Tibial nerve (tissue), 4 donors: Measurements from ENCODE around the gene DYNC1I1. TPM values are rescaled to one million over a fixed set of nuclear protein-coding genes. Genes with fewer than 3 reads are reported as not detected.

ENCODE experiments used
- DNase-seq, 2 donors: peaks; one replicate each; pipeline ENCODE4 v3.0.0-alpha.2; 2019; ENCODE audit warnings: low spot score in 2 of 2
- H3K27ac ChIP-seq, 4 donors: fragments of 200-600 bp; sonication (generic) in 3 of 4; one replicate each; pipeline ENCODE4 v1.5.1; 2017 to 2019; ENCODE audit warnings: mild to moderate bottlenecking in 1 of 4
- H3K27me3 ChIP-seq, 2 donors: fragments of 200-600 bp; sonication (generic) in 1 of 2; one replicate each; pipeline versions ENCODE4 v1.5.1 to v1.6.0; 2017 to 2019
- H3K36me3 ChIP-seq, 3 donors: fragments of 200-600 bp; sonication (generic); one replicate each; pipeline ENCODE4 v1.5.1; 2018 to 2019
- H3K4me1 ChIP-seq, 4 donors: fragments of 200-600 bp; sonication (generic) in 3 of 4; one replicate each; pipeline ENCODE4 v1.5.1; 2017 to 2019
- H3K4me3 ChIP-seq, 4 donors: fragments of 200-600 bp; sonication (generic) in 3 of 4; one replicate each; pipeline ENCODE4 v1.5.1; 2017 to 2019; ENCODE audit warnings: mild to moderate bottlenecking in 1 of 4, moderate library complexity in 1 of 4
- H3K9me3 ChIP-seq, 4 donors: fragments of 200-600 bp; sonication (generic) in 3 of 4; one replicate each; pipeline ENCODE4 v1.5.1; 2017 to 2019
- CTCF ChIP-seq, 5 experiments: fragments of 200-600 bp in 3 of 5; fragments of 450-650 bp in 2 of 5; sonication (generic) in 3 of 5; IDR thresholded peaks; one replicate each; pipeline ENCODE4 v1.5.1; 2016 to 2019; ENCODE audit warnings: antibody characterized with exemption in 5 of 5, mild to moderate bottlenecking in 3 of 5, moderate library complexity in 2 of 5
- EP300 ChIP-seq, 2 donors: sonication (generic); formaldehyde crosslinking; IDR thresholded peaks; one replicate each; pipeline ENCODE4 v1.6.1; 2017; ENCODE audit warnings: antibody characterized with exemption in 2 of 2, mild to moderate bottlenecking in 1 of 2
- POLR2A ChIP-seq, 2 donors: fragments of 450-650 bp; IDR thresholded peaks; one replicate each; pipeline ENCODE4 v1.6.1; 2017; ENCODE audit warnings: antibody characterized with exemption in 2 of 2, mild to moderate bottlenecking in 2 of 2, moderate library complexity in 2 of 2
- WGBS, 2 donors: methylation state at CpG; one replicate each; pipeline ENCODE4 v1.1.5; 2018; 5-methylcytosine and 5-hydroxymethylcytosine counted together
- total RNA-seq, 4 donors: library from RNA; depleted of rRNA; stranded (reverse); fragments of >200 nt; gene quantifications; one replicate each; pipeline ENCODE4 v1.1.0, GENCODE V29; 2016

The DYNC1I1 gene
- total RNA-seq, 4 donors from 2014 or later: 5.5 to 12.0 (median 9.8) TPM

DNA sequence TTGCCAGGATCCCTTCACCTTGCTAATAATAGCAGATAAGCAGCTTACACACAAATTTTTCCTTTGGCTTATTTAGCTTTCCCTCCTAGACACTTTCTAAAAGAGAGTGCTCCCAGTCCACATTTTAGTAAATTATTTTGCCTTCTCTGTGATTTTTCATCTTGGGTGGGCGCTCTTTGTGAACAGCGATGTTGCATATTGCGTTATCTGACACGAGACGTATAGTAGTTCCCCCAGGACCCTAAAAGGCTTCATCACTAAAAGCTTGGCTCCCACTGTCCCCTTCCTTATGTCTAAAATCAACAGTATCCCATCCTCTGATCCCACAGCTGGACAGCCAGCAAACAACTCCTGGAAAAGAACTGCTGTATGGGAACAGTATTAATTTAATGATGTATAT is 232.9 kb downstream of the DYNC1I1 start:
- no peaks in the 10 kb centered on the region for H3K36me3 ChIP-seq
- 64 to 72% methylated on average over 5 of the region's 5 CpGs for WGBS, 2 donors
- no peaks in the 10 kb centered on the region for H3K27me3 ChIP-seq
- no peaks in the 10 kb centered on the region for H3K9me3 ChIP-seq
- H3K4me3 ChIP-seq: no peak overlapping the region
- peaks cover 0 to 8% (median 0%) of the 10 kb centered on the region in 4 donors for H3K4me1 ChIP-seq
- DNase-seq: no peak
- no peak for TF ChIP-seq CTCF (IDR thresholded peaks at IDR 0.05)
- TF ChIP-seq EP300 (IDR thresholded peaks at IDR 0.05): no peak
- TF ChIP-seq POLR2A (IDR thresholded peaks at IDR 0.05): no peak
- H3K27ac ChIP-seq: no peak overlapping the region

DNA sequence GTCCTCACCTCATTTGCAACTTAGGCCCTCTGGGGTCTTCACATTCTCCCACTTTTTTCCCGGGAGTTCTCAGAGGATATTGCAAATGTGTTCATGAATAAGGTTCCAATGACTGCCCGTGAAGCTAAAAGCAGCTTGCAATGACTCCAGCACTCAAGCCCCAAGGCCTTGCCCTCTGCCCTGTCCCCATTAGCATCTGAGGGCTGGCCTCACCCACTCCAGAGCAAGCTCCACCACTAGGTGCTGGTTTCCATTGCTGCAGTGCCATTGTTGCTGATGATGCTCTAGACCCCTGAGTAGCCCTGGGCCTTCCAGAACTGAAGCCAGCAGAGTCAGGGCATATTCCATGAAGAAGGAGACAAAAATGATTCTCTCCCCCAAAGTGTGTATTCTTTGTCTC is 236.8 kb downstream of the DYNC1I1 start:
- TF ChIP-seq EP300 (IDR thresholded peaks at IDR 0.05) (no peak), CTCF (IDR thresholded peaks at IDR 0.05) (no peak), POLR2A (IDR thresholded peaks at IDR 0.05) (no peak)
- no peak for DNase-seq
- 76 to 83% methylated on average over 2 of the region's 2 CpGs for WGBS, 2 donors
- H3K36me3 ChIP-seq: no peaks in the 10 kb centered on the region
- H3K4me3 ChIP-seq: no peak overlapping the region
- H3K4me1 ChIP-seq: peaks cover 0 to 8% (median 0%) of the 10 kb centered on the region in 4 donors
- no peaks in the 10 kb centered on the region for H3K27me3 ChIP-seq
- H3K27ac ChIP-seq: no peak overlapping the region
- H3K9me3 ChIP-seq: no peaks in the 10 kb centered on the region

GRCh38 chr7:96013836-96014235 is 241.5 kb downstream of the DYNC1I1 start:
- no peak for TF ChIP-seq CTCF (IDR thresholded peaks at IDR 0.05)
- TF ChIP-seq EP300 (IDR thresholded peaks at IDR 0.05): no peak
- TF ChIP-seq POLR2A (IDR thresholded peaks at IDR 0.05): no peak
- Histone ChIP-seq H3K36me3 (no peaks in the 10 kb centered on the region), H3K27ac (no peak overlapping the region), H3K4me1 (no peaks in the 10 kb centered on the region), H3K27me3 (no peaks in the 10 kb centered on the region), H3K4me3 (no peak overlapping the region), H3K9me3 (no peaks in the 10 kb centered on the region)
- 76 to 92% methylated on average over 2 of the region's 2 CpGs for WGBS, 2 donors
- no peak for DNase-seq

GRCh38 chr7:96014617-96015016 is 242.3 kb downstream of the DYNC1I1 start:
- WGBS, 2 donors: 77 to 86% methylated on average over 1 of the region's 1 CpG
- Histone ChIP-seq H3K27me3 (no peaks in the 10 kb centered on the region), H3K9me3 (no peaks in the 10 kb centered on the region), H3K4me1 (no peaks in the 10 kb centered on the region), H3K36me3 (no peaks in the 10 kb centered on the region), H3K27ac (no peak overlapping the region), H3K4me3 (no peak overlapping the region)
- TF ChIP-seq EP300 (IDR thresholded peaks at IDR 0.05) (no peak), CTCF (IDR thresholded peaks at IDR 0.05) (no peak)
- no peak for DNase-seq

DNA sequence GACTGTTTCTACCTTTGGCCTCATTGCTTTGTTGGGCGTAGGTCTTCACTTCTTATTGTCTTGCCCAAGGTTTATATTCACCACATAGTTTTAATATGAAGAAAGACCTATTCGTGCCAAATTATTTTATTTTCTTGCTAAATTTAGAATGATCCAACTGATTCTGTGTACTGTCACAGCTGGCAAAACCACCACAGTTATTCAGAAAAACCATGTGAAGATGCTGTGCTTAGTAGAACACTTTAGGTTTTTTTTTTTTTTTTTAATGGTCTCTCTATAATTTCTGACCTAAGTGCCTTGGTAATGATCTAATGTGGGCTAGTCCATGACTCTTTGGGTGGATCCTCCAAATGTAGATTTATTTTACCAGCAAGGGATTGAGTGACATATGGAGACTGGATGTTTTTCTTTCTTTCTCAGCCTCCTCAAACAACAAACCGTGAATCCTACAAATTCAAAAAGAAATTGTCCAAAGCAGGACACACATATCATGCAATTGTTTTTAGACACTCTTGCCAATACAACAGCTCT is 243.8 kb downstream of the DYNC1I1 start:
- Histone ChIP-seq H3K27ac (no peak overlapping the region), H3K4me3 (no peak overlapping the region), H3K27me3 (no peaks in the 10 kb centered on the region), H3K36me3 (no peaks in the 10 kb centered on the region), H3K9me3 (no peaks in the 10 kb centered on the region), H3K4me1 (no peaks in the 10 kb centered on the region)
- DNase-seq: no peak
- WGBS, 2 donors: 85% methylated on average over 3 of the region's 3 CpGs
- TF ChIP-seq CTCF (IDR thresholded peaks at IDR 0.05): no peak
- TF ChIP-seq EP300 (IDR thresholded peaks at IDR 0.05): no peak
- TF ChIP-seq POLR2A (IDR thresholded peaks at IDR 0.05): no peak
